ENCODE measurements around the gene HYAL4.

- TF ChIP-seq POLR2AphosphoS5 (IDR thresholded peaks at IDR 0.05; ENCODE audit: low read depth, low read length): no peak
- TF ChIP-seq, protein P1, sequence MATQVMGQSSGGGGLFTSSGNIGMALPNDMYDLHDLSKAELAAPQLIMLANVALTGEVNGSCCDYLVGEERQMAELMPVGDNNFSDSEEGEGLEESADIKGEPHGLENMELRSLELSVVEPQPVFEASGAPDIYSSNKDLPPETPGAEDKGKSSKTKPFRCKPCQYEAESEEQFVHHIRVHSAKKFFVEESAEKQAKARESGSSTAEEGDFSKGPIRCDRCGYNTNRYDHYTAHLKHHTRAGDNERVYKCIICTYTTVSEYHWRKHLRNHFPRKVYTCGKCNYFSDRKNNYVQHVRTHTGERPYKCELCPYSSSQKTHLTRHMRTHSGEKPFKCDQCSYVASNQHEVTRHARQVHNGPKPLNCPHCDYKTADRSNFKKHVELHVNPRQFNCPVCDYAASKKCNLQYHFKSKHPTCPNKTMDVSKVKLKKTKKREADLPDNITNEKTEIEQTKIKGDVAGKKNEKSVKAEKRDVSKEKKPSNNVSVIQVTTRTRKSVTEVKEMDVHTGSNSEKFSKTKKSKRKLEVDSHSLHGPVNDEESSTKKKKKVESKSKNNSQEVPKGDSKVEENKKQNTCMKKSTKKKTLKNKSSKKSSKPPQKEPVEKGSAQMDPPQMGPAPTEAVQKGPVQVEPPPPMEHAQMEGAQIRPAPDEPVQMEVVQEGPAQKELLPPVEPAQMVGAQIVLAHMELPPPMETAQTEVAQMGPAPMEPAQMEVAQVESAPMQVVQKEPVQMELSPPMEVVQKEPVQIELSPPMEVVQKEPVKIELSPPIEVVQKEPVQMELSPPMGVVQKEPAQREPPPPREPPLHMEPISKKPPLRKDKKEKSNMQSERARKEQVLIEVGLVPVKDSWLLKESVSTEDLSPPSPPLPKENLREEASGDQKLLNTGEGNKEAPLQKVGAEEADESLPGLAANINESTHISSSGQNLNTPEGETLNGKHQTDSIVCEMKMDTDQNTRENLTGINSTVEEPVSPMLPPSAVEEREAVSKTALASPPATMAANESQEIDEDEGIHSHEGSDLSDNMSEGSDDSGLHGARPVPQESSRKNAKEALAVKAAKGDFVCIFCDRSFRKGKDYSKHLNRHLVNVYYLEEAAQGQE (IDR thresholded peaks at IDR 0.05; ENCODE audit: insufficient read depth in 1 of 2, low read depth in 2 of 2, low read length in 1 of 2): no peak
- TF ChIP-seq, protein P2, sequence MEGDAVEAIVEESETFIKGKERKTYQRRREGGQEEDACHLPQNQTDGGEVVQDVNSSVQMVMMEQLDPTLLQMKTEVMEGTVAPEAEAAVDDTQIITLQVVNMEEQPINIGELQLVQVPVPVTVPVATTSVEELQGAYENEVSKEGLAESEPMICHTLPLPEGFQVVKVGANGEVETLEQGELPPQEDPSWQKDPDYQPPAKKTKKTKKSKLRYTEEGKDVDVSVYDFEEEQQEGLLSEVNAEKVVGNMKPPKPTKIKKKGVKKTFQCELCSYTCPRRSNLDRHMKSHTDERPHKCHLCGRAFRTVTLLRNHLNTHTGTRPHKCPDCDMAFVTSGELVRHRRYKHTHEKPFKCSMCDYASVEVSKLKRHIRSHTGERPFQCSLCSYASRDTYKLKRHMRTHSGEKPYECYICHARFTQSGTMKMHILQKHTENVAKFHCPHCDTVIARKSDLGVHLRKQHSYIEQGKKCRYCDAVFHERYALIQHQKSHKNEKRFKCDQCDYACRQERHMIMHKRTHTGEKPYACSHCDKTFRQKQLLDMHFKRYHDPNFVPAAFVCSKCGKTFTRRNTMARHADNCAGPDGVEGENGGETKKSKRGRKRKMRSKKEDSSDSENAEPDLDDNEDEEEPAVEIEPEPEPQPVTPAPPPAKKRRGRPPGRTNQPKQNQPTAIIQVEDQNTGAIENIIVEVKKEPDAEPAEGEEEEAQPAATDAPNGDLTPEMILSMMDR (IDR thresholded peaks at IDR 0.05): no peak
- no peak for TF ChIP-seq SIN3A (IDR thresholded peaks at IDR 0.05; ENCODE audit: borderline replicate concordance, insufficient read depth, low read depth, low read length)
These were observed 20.3 kb upstream of the HYAL4 start for GRCh38 chr7:123824754-123825067.

Measured in Panc1 (cell line).